IPS DF 6.9 (cell line): Measurements from ENCODE around the gene GPR89B.
"Not testable (repeated sequence)": the region's sequence is repeated elsewhere in the genome, so short reads cannot be mapped to it uniquely, and the experiment has no call there.

Experiments
- DNase-seq: peaks from one replicate; pipeline ENCODE4 v3.0.0-alpha.2; 2013; ENCODE audit warnings: low read depth, low spot score
- H3K27ac ChIP-seq: one replicate; pipeline ENCODE4 v1.5.1; 2013; ENCODE audit warnings: low read length, control low read depth
- H3K27me3 ChIP-seq: 2 replicates; pipeline ENCODE4 v1.6.1; 2013; ENCODE audit warnings: mild to moderate bottlenecking, low read length; ENCODE audit not compliant: control insufficient read depth, insufficient read depth
- H3K36me3 ChIP-seq: 2 replicates; pipeline ENCODE4 v1.6.1; 2013; ENCODE audit warnings: low read length; ENCODE audit not compliant: control insufficient read depth, insufficient read depth
- H3K4me1 ChIP-seq: 2 replicates; pipeline ENCODE4 v1.6.1; 2013; ENCODE audit warnings: low read length; ENCODE audit not compliant: control insufficient read depth, insufficient read depth
- H3K4me3 ChIP-seq: 2 replicates; pipeline ENCODE4 v1.5.1; 2013; ENCODE audit warnings: mild to moderate bottlenecking, low read length
- H3K9me3 ChIP-seq: 2 replicates; pipeline ENCODE4 v1.6.1; 2013; ENCODE audit warnings: low read length, inconsistent platforms; ENCODE audit not compliant: control insufficient read depth, insufficient read depth
- WGBS: extraction: QIAGEN DNeasy Blood & Tissue Kit; methylation state at CpG from one replicate; pipeline ENCODE4 v1.1.7; 2013; ENCODE audit warnings: mixed read lengths, missing lambda C conversion rate; ENCODE audit not compliant: insufficient read length, insufficient coverage; 5-methylcytosine and 5-hydroxymethylcytosine counted together

Gene GPR89B

DNA sequence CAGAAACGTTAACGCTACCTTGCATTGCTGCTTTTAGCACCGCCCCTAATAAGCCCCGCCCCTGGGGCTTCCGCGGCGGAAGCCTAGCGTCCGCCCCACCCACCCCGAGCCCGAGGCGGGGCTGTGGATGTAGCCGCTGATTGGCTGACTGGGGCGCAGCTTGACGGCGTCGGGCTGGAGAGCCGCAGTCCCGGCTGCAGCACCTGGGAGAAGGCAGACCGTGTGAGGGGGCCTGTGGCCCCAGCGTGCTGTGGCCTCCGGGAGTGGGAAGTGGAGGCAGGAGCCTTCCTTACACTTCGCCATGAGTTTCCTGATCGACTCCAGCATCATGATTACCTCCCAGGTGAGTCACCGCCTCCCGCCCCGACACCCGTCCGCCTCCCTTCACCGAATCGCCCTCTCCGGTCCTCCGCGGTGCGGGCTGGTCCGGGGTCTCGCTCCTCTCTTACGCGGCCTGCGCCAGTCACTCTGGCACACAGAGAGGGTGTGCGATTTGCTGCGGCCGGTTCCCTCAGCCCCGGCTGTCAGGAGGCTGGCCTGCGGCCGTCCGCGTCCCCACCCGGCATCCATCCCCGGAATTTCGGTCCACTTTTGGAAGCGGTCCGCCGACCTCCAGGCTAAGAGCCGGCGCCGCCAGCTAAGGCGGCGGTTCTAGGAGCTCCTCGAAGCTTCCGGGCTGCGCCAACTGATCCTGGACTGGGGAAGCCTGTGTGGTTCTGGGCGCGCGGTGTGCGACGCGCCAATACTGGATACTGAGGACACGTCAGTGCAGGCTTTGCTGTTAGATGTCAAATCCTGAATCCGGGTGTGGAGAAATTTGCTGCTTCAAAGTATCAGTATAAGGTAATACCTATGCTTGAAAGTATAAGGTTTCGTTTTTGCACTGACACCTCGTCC, at the start of gene GPR89B:
Gene GPR89B, plus strand, starts transcription at position 185 of the 897 bp plus-strand sequence. Its CDS starts 117 bp downstream, at position 302.
- not testable (repeated sequence) for H3K36me3 ChIP-seq, H3K4me1 ChIP-seq, H3K27me3 ChIP-seq, H3K9me3 ChIP-seq, H3K27ac ChIP-seq
- DNase-seq, result peak; percentile 61
- WGBS, result no CpG with 5 or more reads among the region's 72 CpGs
- H3K4me3 ChIP-seq, result peak within 1 kb of the TSS; percentile 64; the same call in 1 of the 2 replicates

DNA sequence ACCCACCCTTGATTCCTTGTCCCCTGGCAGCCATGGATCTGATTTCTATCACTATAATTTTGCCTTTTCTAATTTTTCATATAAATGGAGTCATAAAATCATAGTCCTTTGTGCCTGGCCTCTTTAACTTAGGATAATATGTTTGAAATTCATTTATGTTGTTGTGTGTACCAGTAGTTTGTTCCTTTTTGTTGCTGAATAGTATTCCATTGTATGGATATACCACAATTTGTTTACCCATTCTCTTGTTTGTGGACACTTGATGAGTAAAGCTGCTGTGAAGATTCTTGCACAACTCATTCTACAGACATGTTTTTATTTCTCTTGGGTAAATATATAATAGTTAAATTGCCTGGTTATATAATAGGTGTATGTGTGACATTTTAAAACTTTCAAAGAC, 48.3 kb upstream of the GPR89B start:
- no peaks in the 10 kb centered on the region for H3K4me1 ChIP-seq
- no peaks in the 10 kb centered on the region for H3K36me3 ChIP-seq
- H3K27ac ChIP-seq, result no peak overlapping the region
- no peak for DNase-seq
- H3K4me3 ChIP-seq, result no peak overlapping the region
- no peaks in the 10 kb centered on the region for H3K27me3 ChIP-seq
- no peaks in the 10 kb centered on the region for H3K9me3 ChIP-seq

- Histone ChIP-seq H3K36me3 (no peaks in the 10 kb centered on the region), H3K27me3 (no peaks in the 10 kb centered on the region), H3K4me3 (no peak overlapping the region), H3K9me3 (no peaks in the 10 kb centered on the region), H3K4me1 (no peaks in the 10 kb centered on the region), H3K27ac (no peak overlapping the region)
- no CpG with 5 or more reads among the region's 2 CpGs for WGBS
- DNase-seq, result no peak
These were observed 45.7 kb upstream of the GPR89B start for GRCh38 chr1:147882535-147882934.

- Histone ChIP-seq H3K36me3 (no peaks in the 10 kb centered on the region), H3K4me3 (no peak overlapping the region), H3K27me3 (no peaks in the 10 kb centered on the region), H3K9me3 (no peaks in the 10 kb centered on the region), H3K27ac (no peak overlapping the region), H3K4me1 (no peaks in the 10 kb centered on the region)
- peak; percentile 78 for DNase-seq
- no CpG with 5 or more reads among the region's 12 CpGs for WGBS
These were observed 37.9 kb upstream of the GPR89B start for GRCh38 chr1:147890177-147890790.

- H3K27ac ChIP-seq, result no peak overlapping the region
- no peaks in the 10 kb centered on the region for H3K9me3 ChIP-seq
- H3K36me3 ChIP-seq, result no peaks in the 10 kb centered on the region
- no peak overlapping the region for H3K4me3 ChIP-seq
- no peaks in the 10 kb centered on the region for H3K27me3 ChIP-seq
- WGBS, result no CpG with 5 or more reads among the region's 5 CpGs
- no peaks in the 10 kb centered on the region for H3K4me1 ChIP-seq
- no peak for DNase-seq
These were observed 37.1 kb upstream of the GPR89B start for GRCh38 chr1:147891088-147891487.

DNA sequence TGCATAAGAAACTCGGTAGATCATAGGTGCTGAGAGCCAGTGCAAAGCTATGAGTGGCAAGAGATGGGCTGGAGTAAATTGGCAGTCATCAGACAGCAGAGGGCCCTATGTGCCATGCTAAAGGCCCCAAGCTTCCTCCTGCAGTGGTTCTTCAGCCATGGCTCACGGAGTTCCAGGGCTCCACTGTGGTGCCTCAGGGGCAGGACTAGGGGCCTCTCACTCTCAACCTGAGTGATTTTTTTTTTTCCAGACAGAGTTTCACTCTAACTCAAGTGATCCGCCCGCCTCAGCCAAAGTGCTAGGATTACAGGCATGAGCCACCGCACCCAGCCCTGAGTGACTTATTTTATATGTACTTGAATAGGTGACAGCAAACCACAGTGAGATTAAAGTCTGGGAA, 36.0 kb upstream of the GPR89B start:
- H3K4me1 ChIP-seq, result no peaks in the 10 kb centered on the region
- WGBS, result no CpG with 5 or more reads among the region's 5 CpGs
- peak; percentile 9 for DNase-seq

GRCh38 chr1:147892731-147893214, 35.4 kb upstream of the GPR89B start:
- Histone ChIP-seq H3K4me1 (no peaks in the 10 kb centered on the region), H3K4me3 (no peak overlapping the region), H3K36me3 (no peaks in the 10 kb centered on the region), H3K9me3 (no peaks in the 10 kb centered on the region), H3K27me3 (no peaks in the 10 kb centered on the region), H3K27ac (no peak overlapping the region)
- DNase-seq, result peak; percentile 13
- whole genome bisulfite sequencing, result no CpG with 5 or more reads among the region's 1 CpG

More for the DNA sequence above, 36.0 kb upstream of the GPR89B start:
- Histone ChIP-seq H3K27ac (no peak overlapping the region), H3K9me3 (no peaks in the 10 kb centered on the region), H3K27me3 (no peaks in the 10 kb centered on the region), H3K4me3 (no peak overlapping the region), H3K36me3 (no peaks in the 10 kb centered on the region)

GRCh38 chr1:147895123-147895522, 33.1 kb upstream of the GPR89B start:
- no peaks in the 10 kb centered on the region for H3K9me3 ChIP-seq
- no peak for DNase-seq
- no peaks in the 10 kb centered on the region for H3K27me3 ChIP-seq
- H3K4me3 ChIP-seq, result no peak overlapping the region
- no peaks in the 10 kb centered on the region for H3K36me3 ChIP-seq
- WGBS, result no CpG with 5 or more reads among the region's 4 CpGs
- no peaks in the 10 kb centered on the region for H3K4me1 ChIP-seq
- H3K27ac ChIP-seq, result no peak overlapping the region

- no peaks in the 10 kb centered on the region for H3K27me3 ChIP-seq
- H3K27ac ChIP-seq, result no peak overlapping the region
- H3K36me3 ChIP-seq, result no peaks in the 10 kb centered on the region
- DNase-seq, result no peak
- no peaks in the 10 kb centered on the region for H3K9me3 ChIP-seq
- no peaks in the 10 kb centered on the region for H3K4me1 ChIP-seq
- no peak overlapping the region for H3K4me3 ChIP-seq
- WGBS, result no CpG with 5 or more reads among the region's 8 CpGs
These were observed 31.0 kb upstream of the GPR89B start for GRCh38 chr1:147897029-147897752.

DNA sequence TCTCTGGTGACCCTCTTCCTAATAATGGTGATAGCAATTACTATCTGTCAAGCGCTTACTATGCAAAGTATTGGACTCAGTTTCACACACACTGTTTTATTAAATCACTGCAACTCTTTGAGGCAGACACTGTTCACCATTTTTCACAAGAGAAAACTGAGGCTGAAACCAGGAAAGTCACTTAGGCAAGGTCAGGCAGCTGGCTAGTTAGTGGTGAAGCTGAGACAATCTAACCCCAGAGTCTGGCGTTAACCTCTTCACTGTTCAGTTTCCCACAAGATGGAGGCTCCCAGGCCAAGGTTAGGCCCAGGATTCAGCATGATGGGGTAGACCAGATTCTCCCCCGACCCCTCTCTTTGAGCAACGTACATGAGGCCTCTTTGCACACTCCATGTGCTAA, 30.4 kb upstream of the GPR89B start:
- H3K4me1 ChIP-seq, result no peaks in the 10 kb centered on the region
- no peaks in the 10 kb centered on the region for H3K36me3 ChIP-seq
- no peak for DNase-seq
- H3K27me3 ChIP-seq, result no peaks in the 10 kb centered on the region
- H3K9me3 ChIP-seq, result no peaks in the 10 kb centered on the region
- no CpG with 5 or more reads among the region's 4 CpGs for WGBS
- H3K4me3 ChIP-seq, result no peak overlapping the region
- no peak overlapping the region for H3K27ac ChIP-seq
